ENCODE measurements around the gene LRBA.
"Not testable (repeated sequence)": the region's sequence is repeated elsewhere in the genome, so short reads cannot be mapped to it uniquely, and the experiment has no call there.

The LRBA gene

DNA sequence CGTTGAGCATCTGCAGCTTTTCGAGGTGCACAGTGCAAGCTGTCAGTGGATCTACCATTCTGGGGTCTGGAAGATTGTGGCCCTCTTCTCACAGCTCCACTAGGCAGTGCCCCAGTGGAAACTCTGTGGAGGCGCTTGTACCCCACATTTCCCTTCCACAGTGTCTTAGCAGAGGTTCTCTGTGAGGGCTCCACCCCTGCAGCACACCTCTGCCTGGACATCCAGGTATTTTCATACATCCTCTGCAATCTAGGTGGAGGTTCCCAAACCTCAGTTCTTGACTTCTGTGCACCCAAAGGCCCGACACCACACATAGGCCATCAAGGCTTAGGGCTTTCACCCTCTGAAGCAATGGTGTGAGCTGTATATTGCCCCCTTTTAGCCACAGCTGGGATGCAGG lies 57.1 kb downstream of the LRBA start:
- H3K4me1 ChIP-seq (ENCODE audit: control insufficient read depth, insufficient read depth, low read length); H3K4me3 ChIP-seq (ENCODE audit: low read length in 2 of 2); H3K9ac ChIP-seq (ENCODE audit: low read length in 2 of 2); H3K27ac ChIP-seq (ENCODE audit: low read length); H3K27me3 ChIP-seq (ENCODE audit: control insufficient read depth in 1 of 2, insufficient read depth in 2 of 2, low read length in 2 of 2); H3K36me3 ChIP-seq (ENCODE audit: control insufficient read depth in 2 of 2, insufficient read depth in 2 of 2, low read length in 2 of 2); H3K9me3 ChIP-seq (ENCODE audit: control insufficient read depth in 2 of 2, low read length in 2 of 2): not testable (repeated sequence)

DNA sequence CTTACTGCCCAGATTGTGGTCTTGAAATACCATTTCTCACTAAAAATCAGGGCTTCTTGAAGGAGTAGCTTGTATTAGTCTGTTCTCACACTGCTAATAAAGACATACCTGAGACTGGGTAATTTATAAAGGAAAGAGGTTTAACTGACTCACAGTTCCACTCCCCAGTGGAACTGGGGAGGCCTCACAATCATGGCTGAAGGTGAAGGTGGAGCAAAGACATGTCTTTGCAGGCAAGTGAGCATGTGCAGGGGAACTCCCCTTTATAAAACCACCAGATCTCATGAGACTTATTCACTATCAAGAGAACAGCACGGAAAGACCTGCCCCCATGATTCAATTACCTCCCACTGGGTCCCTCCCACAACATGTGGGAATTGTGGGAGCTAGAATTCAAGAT lies 58.0 kb downstream of the LRBA start:
- not testable (repeated sequence) for H3K27me3 ChIP-seq (ENCODE audit: control insufficient read depth in 1 of 2, insufficient read depth in 2 of 2, low read length in 2 of 2); H3K9me3 ChIP-seq (ENCODE audit: control insufficient read depth in 2 of 2, low read length in 2 of 2); H3K4me1 ChIP-seq (ENCODE audit: control insufficient read depth, insufficient read depth, low read length); H3K9ac ChIP-seq (ENCODE audit: low read length in 2 of 2); H3K36me3 ChIP-seq (ENCODE audit: control insufficient read depth in 2 of 2, insufficient read depth in 2 of 2, low read length in 2 of 2); H3K4me3 ChIP-seq (ENCODE audit: low read length in 2 of 2); H3K27ac ChIP-seq (ENCODE audit: low read length)

DNA sequence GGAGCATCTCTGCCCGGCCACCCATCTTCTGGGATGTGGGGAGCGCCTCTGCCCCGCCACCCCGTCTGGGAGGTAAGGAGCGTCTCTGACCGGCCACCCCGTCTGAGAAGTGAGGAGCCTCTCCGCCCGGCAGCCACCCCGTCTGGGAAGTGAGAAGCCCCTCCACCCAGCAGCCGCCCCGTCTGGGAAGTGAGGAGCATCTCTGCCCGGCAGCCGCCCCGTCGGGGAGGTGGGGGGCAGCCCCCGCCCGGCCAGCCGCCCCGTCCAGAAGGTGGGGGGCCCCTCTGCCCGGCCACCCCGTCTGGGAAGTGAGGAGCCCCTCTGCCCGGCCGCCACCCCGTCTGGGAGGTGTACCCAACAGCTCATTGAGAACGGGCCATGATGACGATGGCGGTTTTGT lies 61.2 kb downstream of the LRBA start:
- not testable (repeated sequence) for H3K27me3 ChIP-seq (ENCODE audit: control insufficient read depth in 1 of 2, insufficient read depth in 2 of 2, low read length in 2 of 2); H3K9me3 ChIP-seq (ENCODE audit: control insufficient read depth in 2 of 2, low read length in 2 of 2); H3K27ac ChIP-seq (ENCODE audit: low read length); H3K4me1 ChIP-seq (ENCODE audit: control insufficient read depth, insufficient read depth, low read length); H3K4me3 ChIP-seq (ENCODE audit: low read length in 2 of 2); H3K36me3 ChIP-seq (ENCODE audit: control insufficient read depth in 2 of 2, insufficient read depth in 2 of 2, low read length in 2 of 2); H3K9ac ChIP-seq (ENCODE audit: low read length in 2 of 2)

DNA sequence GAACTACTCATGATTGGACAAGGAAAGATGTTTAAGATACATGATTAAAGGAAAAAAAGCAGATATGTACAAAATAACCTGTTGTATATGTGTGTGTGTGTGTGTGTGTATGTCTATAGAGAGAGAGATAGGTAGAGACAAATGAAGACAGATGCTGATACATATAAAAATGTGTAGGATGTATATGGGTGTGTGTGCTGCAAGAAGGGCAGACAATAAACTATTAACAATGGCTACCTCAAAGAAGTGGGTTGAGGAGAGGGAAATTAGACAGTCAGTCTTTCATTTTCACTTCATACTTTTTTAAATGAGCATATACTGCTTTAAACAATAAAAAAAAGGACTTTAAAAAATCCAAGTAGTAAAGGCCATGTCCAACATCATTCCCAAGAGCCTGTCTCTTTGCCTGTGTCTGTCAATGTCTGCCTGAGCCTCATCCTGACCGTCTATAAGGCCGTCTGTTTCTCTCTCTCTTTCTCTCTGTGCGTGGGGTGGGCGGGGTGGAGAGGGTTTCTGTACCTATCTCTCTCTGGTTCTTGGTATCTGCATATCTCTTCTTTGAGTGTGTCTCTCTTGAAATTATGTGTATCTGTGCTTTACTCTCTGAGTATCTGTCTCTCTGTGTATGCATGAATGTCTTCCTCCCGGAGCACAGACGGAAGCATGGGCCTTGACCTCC lies 62.8 kb downstream of the LRBA start:
- no peak overlapping the region for H3K9ac ChIP-seq (ENCODE audit: low read length in 2 of 2)
- H3K27ac ChIP-seq (ENCODE audit: low read length) = no peak overlapping the region
- H3K4me1 ChIP-seq (ENCODE audit: control insufficient read depth, insufficient read depth, low read length) = no peaks in the 10 kb centered on the region
- no peaks in the 10 kb centered on the region for H3K9me3 ChIP-seq (ENCODE audit: control insufficient read depth in 2 of 2, low read length in 2 of 2)
- H3K27me3 ChIP-seq (ENCODE audit: control insufficient read depth in 1 of 2, insufficient read depth in 2 of 2, low read length in 2 of 2) = no peaks in the 10 kb centered on the region
- H3K4me3 ChIP-seq (ENCODE audit: low read length in 2 of 2) = no peak overlapping the region
- H3K36me3 ChIP-seq (ENCODE audit: control insufficient read depth in 2 of 2, insufficient read depth in 2 of 2, low read length in 2 of 2) = no peaks in the 10 kb centered on the region

DNA sequence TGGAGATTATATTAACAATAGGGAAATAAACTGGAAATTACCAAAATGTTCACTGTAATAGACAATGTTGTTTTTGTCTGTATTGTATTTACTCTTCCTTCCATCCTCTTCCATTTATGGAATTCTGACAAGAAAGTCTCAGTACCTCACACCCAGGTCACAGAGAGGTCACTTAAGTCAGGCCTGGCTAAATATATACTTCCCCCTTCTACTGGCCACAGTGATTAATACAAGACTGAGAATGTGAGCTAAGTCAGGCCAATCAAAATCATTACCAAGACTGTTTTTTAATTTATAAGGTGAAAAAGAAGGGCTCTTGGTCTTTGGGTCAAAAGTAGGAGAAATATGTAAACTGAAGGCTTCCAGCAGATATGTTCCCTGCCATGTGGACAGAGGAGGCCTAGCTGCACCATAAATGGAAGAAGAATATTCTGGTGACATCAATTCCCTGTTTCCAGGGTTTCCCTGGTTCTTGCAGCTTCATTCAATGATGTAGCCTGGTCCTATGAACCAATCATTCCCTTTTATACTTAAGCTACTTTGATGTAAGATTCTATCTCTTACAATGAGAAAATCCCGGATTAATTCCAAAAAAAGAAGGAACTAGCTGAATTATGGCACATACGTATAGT lies 64.3 kb downstream of the LRBA start:
- Histone ChIP-seq H3K9ac (ENCODE audit: low read length in 2 of 2) (no peak overlapping the region), H3K4me1 (ENCODE audit: control insufficient read depth, insufficient read depth, low read length) (no peaks in the 10 kb centered on the region), H3K36me3 (ENCODE audit: control insufficient read depth in 2 of 2, insufficient read depth in 2 of 2, low read length in 2 of 2) (no peaks in the 10 kb centered on the region), H3K27me3 (ENCODE audit: control insufficient read depth in 1 of 2, insufficient read depth in 2 of 2, low read length in 2 of 2) (no peaks in the 10 kb centered on the region), H3K27ac (ENCODE audit: low read length) (no peak overlapping the region), H3K4me3 (ENCODE audit: low read length in 2 of 2) (no peak overlapping the region), H3K9me3 (ENCODE audit: control insufficient read depth in 2 of 2, low read length in 2 of 2) (no peaks in the 10 kb centered on the region)

DNA sequence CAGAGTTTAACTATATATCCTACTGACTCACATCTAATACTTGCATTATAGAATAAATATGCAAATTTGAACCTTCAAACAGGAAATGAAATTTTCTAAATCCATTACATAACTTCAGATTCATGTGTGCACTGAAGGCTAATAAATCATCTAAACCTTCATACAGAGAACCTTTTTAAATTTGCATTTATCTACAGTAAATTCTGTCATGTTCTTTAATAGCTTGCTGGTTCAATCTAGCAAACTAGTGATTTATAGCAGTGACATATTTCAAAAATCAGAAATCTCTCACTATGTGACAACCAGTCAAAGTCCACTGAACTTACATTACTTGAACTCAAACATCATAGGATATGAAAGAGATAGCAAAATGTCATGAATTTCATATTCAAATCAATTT lies 65.1 kb downstream of the LRBA start:
- Histone ChIP-seq H3K27ac (ENCODE audit: low read length) (no peak overlapping the region), H3K4me3 (ENCODE audit: low read length in 2 of 2) (no peak overlapping the region), H3K9ac (ENCODE audit: low read length in 2 of 2) (no peak overlapping the region), H3K9me3 (ENCODE audit: control insufficient read depth in 2 of 2, low read length in 2 of 2) (no peaks in the 10 kb centered on the region), H3K27me3 (ENCODE audit: control insufficient read depth in 1 of 2, insufficient read depth in 2 of 2, low read length in 2 of 2) (no peaks in the 10 kb centered on the region), H3K36me3 (ENCODE audit: control insufficient read depth in 2 of 2, insufficient read depth in 2 of 2, low read length in 2 of 2) (no peaks in the 10 kb centered on the region), H3K4me1 (ENCODE audit: control insufficient read depth, insufficient read depth, low read length) (no peaks in the 10 kb centered on the region)

DNA sequence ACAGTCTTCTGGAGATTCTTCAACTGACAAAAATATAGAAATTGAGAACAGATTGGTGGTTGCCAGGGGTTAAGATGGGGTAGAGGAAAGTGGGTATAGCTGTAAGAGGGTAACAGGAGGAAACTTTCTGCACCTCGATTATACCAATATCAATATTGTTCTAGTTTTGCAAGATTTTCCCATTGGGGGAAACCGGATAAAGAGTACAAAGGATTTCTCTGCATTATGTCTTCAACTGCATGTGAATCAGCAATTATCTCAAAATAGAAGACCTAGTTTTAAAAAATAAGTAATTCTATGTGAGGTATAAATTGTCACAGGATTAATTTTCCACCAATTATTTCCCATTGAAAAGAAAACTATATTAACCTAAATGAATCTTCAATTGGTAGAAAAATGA lies 65.7 kb downstream of the LRBA start:
- no peak overlapping the region for H3K9ac ChIP-seq (ENCODE audit: low read length in 2 of 2)
- H3K36me3 ChIP-seq (ENCODE audit: control insufficient read depth in 2 of 2, insufficient read depth in 2 of 2, low read length in 2 of 2) = no peaks in the 10 kb centered on the region
- H3K27me3 ChIP-seq (ENCODE audit: control insufficient read depth in 1 of 2, insufficient read depth in 2 of 2, low read length in 2 of 2) = no peaks in the 10 kb centered on the region
- H3K27ac ChIP-seq (ENCODE audit: low read length) = no peak overlapping the region
- no peak overlapping the region for H3K4me3 ChIP-seq (ENCODE audit: low read length in 2 of 2)
- no peaks in the 10 kb centered on the region for H3K9me3 ChIP-seq (ENCODE audit: control insufficient read depth in 2 of 2, low read length in 2 of 2)
- no peaks in the 10 kb centered on the region for H3K4me1 ChIP-seq (ENCODE audit: control insufficient read depth, insufficient read depth, low read length)

DNA sequence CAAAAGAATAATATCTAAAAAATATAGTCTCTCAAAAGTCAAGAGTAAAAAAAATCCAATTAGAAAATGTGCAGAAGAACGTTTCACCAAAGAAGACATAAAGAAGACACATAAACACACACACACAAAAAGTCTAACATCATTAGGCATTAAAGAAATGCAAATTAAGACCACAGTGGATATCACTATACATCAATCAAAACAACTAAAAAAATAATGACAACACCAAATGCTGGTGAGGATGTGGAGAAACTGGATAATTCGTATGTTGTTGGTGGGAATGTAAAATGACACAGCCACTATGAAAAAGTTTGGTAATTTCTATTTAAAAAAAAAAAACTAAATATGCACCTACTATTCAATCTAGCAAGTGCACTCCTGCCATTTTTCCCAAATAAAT lies 66.4 kb downstream of the LRBA start:
- no peaks in the 10 kb centered on the region for H3K36me3 ChIP-seq (ENCODE audit: control insufficient read depth in 2 of 2, insufficient read depth in 2 of 2, low read length in 2 of 2)
- H3K27me3 ChIP-seq (ENCODE audit: control insufficient read depth in 1 of 2, insufficient read depth in 2 of 2, low read length in 2 of 2) = no peaks in the 10 kb centered on the region
- no peak overlapping the region for H3K4me3 ChIP-seq (ENCODE audit: low read length in 2 of 2)
- H3K9ac ChIP-seq (ENCODE audit: low read length in 2 of 2) = no peak overlapping the region
- H3K27ac ChIP-seq (ENCODE audit: low read length) = no peak overlapping the region
- H3K9me3 ChIP-seq (ENCODE audit: control insufficient read depth in 2 of 2, low read length in 2 of 2) = no peaks in the 10 kb centered on the region
- no peaks in the 10 kb centered on the region for H3K4me1 ChIP-seq (ENCODE audit: control insufficient read depth, insufficient read depth, low read length)

DNA sequence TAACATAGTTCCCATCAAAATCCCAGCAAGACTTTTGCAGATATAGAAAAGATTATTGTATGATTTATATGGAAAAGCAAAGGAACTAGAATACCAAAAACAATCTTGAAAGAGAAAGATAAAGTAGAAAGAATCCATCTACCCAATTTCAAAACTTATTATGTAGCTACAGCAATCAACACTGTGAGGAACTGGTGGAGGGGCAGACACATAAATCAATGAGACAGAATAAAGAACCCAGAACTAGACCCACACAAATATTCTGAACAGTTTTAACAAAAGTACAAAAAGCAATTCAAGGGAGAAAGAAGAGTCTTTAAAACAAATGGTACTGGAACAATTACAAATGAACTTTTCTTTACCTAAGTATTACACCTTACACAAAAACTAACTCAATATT lies 67.0 kb downstream of the LRBA start:
- no peaks in the 10 kb centered on the region for H3K27me3 ChIP-seq (ENCODE audit: control insufficient read depth in 1 of 2, insufficient read depth in 2 of 2, low read length in 2 of 2)
- H3K27ac ChIP-seq (ENCODE audit: low read length) = no peak overlapping the region
- no peak overlapping the region for H3K4me3 ChIP-seq (ENCODE audit: low read length in 2 of 2)
- H3K9me3 ChIP-seq (ENCODE audit: control insufficient read depth in 2 of 2, low read length in 2 of 2) = no peaks in the 10 kb centered on the region
- no peaks in the 10 kb centered on the region for H3K4me1 ChIP-seq (ENCODE audit: control insufficient read depth, insufficient read depth, low read length)
- H3K9ac ChIP-seq (ENCODE audit: low read length in 2 of 2) = no peak overlapping the region
- H3K36me3 ChIP-seq (ENCODE audit: control insufficient read depth in 2 of 2, insufficient read depth in 2 of 2, low read length in 2 of 2) = no peaks in the 10 kb centered on the region

DNA sequence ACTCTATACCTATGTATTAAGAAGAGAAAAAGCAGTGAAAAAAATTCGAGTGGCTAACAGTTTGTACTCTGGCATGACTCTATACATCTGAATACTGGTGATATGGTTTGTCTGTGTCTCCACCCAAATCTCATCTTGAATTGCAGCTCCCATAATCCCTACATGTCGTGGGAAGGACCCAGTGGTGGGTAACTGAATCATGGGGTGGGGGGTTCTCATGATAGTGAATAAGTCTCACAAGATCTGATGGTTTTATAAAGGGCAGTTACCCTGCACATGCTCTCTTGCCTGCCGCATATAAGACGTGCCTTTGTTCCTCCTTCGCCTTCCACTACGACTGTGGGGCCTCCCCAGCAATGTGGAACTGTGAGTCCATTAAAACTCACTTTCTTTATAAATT lies 70.4 kb downstream of the LRBA start:
- no peaks in the 10 kb centered on the region for H3K9me3 ChIP-seq (ENCODE audit: control insufficient read depth in 2 of 2, low read length in 2 of 2)

DNA sequence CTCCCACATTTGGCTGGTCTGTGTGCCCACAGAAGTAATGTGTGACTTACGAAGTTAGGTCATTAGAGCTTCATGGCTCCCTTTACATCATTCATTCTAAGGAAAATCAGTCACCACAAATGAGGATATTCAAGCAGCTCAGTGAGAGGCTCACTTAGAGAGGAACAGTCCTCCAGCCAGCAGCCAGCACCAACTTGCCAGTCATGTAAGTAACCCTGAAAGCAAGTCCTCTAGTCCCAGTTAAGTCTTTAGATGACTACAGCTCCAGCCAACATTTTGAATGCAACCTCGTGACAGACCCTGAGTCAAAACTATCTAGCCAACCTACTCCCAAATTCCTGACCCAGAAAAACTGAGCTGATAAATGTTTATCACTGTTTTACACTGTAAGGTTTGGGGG lies 71.3 kb downstream of the LRBA start:
- Histone ChIP-seq H3K27me3 (ENCODE audit: control insufficient read depth in 1 of 2, insufficient read depth in 2 of 2, low read length in 2 of 2) (no peaks in the 10 kb centered on the region), H3K9ac (ENCODE audit: low read length in 2 of 2) (no peak overlapping the region), H3K4me3 (ENCODE audit: low read length in 2 of 2) (no peak overlapping the region), H3K27ac (ENCODE audit: low read length) (no peak overlapping the region), H3K4me1 (ENCODE audit: control insufficient read depth, insufficient read depth, low read length) (no peaks in the 10 kb centered on the region), H3K9me3 (ENCODE audit: control insufficient read depth in 2 of 2, low read length in 2 of 2) (no peaks in the 10 kb centered on the region), H3K36me3 (ENCODE audit: control insufficient read depth in 2 of 2, insufficient read depth in 2 of 2, low read length in 2 of 2) (no peaks in the 10 kb centered on the region)

More for the DNA sequence above, 70.4 kb downstream of the LRBA start:
- Histone ChIP-seq H3K4me3 (ENCODE audit: low read length in 2 of 2) (no peak overlapping the region), H3K27ac (ENCODE audit: low read length) (no peak overlapping the region), H3K36me3 (ENCODE audit: control insufficient read depth in 2 of 2, insufficient read depth in 2 of 2, low read length in 2 of 2) (no peaks in the 10 kb centered on the region), H3K4me1 (ENCODE audit: control insufficient read depth, insufficient read depth, low read length) (no peaks in the 10 kb centered on the region), H3K9ac (ENCODE audit: low read length in 2 of 2) (no peak overlapping the region), H3K27me3 (ENCODE audit: control insufficient read depth in 1 of 2, insufficient read depth in 2 of 2, low read length in 2 of 2) (no peaks in the 10 kb centered on the region)

Data from stomach smooth muscle (tissue), 2 donors.